IPS-11a (cell line): ENCODE measurements around the gene ELMO1.

Experiments used
- H3K4me3 ChIP-seq: one replicate; pipeline ENCODE4 v1.5.1; 2013; ENCODE audit warnings: low read depth, low read length, control low read depth

The ELMO1 gene

DNA sequence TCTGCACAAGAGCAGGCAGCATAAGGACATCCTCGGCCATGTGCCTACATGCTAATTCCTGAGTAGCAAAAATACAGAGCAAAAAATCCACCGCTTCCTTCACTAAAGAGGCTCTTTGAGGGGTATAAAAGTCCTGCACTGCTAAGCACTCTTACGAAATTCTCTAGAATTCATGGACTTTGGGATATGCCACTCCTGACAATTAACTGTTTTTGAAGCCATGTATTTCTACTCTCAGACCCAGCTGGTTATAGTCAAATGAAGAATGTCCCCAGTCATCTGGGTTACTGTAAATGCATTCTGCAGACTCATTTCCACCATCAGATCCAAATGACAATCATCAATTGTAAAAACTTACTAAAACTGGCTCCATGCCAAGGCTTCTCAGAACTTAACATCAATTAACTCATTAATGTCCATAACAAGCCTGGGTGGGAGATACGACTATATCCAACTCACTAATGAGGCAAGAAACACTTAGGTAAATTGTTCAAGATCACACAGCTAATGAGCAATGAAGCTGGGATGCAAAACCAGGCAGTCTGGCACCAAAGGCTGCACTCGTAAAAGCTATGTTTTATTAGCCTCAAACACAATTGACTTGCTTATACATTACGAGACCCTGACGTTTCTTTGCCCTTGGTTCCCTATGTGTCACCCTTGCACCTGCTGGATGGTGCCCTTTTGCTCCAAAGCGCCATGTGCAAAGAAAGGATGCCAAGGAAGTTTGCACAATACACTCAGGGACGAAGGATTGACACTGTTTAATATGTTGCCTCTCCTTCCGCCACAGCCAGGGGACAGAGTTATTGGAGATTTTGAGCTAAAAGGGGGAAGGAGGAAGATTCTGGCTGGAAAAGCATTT, 250.4 kb downstream of the ELMO1 start:
- no peak overlapping the region for H3K4me3 ChIP-seq

- no peak overlapping the region for H3K4me3 ChIP-seq
Observed at GRCh38 chr7:37197108-37197507, 251.6 kb downstream of the ELMO1 start.

- no peak overlapping the region for H3K4me3 ChIP-seq
Observed at GRCh38 chr7:37196676-37197075, 252.0 kb downstream of the ELMO1 start.

DNA sequence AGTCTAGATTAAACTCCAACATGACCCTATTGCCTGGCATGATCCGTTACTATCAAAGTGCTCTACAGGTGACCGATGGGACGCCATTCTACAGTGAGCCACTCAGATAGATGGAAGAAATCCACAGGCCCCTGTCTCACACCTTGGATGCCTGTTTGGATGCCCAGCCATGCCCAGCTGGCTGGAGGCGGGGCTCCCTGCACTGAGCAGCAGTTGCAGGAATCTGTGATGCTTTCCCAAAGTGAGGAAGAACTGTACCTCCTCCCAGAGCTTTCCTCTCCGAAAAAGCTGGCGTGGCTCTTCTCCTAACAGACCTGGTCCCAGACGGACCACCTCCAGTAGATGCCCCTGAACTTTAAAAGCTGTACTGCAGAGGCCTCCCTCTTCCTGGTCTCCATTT, 253.3 kb downstream of the ELMO1 start:
- no peak overlapping the region for H3K4me3 ChIP-seq

- no peak overlapping the region for H3K4me3 ChIP-seq
Observed at GRCh38 chr7:37194943-37195342, 253.7 kb downstream of the ELMO1 start.

DNA sequence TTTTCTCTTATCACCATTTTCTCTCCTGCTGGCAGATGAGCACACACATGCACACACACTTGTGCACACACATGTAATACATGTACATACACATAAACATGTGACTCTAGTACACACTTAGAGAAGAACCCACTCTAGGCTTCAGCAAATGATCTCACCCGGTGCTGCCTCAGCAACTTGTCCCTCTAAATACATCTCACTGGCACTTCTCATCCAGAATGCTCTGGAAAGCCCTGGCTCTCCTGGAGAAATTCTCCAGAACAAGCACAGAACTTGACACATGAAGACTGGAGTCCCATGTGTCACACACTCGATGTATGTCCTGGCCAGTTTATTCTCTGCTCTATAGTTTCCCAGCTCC, 254.9 kb downstream of the ELMO1 start:
- no peak overlapping the region for H3K4me3 ChIP-seq

- H3K4me3 ChIP-seq = no peak overlapping the region
Observed at GRCh38 chr7:37193087-37193774, 255.4 kb downstream of the ELMO1 start.

GRCh38 chr7:37191797-37192196, 256.9 kb downstream of the ELMO1 start:
- no peak overlapping the region for H3K4me3 ChIP-seq

GRCh38 chr7:37187179-37187578, 261.5 kb downstream of the ELMO1 start:
- no peak overlapping the region for H3K4me3 ChIP-seq

- no peak overlapping the region for H3K4me3 ChIP-seq
Observed at GRCh38 chr7:37186753-37187152, 261.9 kb downstream of the ELMO1 start.

DNA sequence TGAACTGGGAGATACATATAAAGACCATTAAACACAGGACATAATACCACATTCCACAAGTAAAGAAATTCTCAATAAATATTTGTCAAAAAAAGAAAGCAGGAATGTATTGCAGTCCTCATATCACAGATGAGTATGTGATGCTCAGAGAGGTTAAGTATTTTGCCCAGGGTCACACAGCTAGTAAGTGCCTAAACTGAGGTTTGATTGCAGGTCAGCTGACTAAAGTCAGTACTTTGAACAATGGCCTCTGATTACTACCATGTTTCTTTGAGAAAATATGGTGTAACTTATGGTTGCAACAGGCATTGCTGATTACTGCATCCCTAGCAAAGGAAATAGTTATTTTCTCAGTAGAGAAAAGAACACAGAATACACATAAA, 267.1 kb downstream of the ELMO1 start:
- no peak overlapping the region for H3K4me3 ChIP-seq

DNA sequence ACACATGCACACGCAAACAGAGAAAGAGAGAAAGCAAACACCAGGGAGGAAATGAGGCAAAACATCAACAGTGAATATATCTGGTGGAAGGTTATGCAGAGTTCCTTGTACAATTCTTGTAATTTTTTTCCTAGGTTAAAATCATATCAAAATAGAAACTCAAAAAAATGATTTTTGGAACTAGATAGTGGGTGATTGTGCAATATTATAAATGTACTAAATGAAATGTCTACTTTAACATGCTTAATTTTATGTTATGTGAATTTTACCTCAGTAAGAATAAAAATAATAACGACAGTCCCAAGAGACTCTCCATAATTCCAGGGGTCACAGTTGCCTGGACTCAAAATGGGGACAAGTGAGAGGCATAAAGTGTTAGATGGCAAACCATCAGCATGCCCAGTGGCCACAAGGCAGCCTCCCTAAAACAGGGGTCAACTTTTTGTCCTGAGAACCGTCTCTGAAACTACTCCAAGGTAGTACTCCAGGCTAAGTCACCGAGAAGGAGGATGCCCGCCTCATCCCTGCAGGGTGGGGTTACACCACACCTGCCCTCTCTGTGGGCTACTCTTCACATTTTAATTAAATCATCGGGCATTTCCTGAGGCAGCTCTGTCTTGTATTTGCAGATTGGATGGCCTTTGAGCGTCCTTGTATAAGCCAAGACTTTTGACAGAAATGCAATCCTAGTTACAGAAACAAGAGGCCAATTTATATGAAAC, 267.7 kb downstream of the ELMO1 start:
- H3K4me3 ChIP-seq = no peak overlapping the region

GRCh38 chr7:37176079-37176478, 272.6 kb downstream of the ELMO1 start:
- no peak overlapping the region for H3K4me3 ChIP-seq

- no peak overlapping the region for H3K4me3 ChIP-seq
Observed at GRCh38 chr7:37174460-37174859, 274.2 kb downstream of the ELMO1 start.

DNA sequence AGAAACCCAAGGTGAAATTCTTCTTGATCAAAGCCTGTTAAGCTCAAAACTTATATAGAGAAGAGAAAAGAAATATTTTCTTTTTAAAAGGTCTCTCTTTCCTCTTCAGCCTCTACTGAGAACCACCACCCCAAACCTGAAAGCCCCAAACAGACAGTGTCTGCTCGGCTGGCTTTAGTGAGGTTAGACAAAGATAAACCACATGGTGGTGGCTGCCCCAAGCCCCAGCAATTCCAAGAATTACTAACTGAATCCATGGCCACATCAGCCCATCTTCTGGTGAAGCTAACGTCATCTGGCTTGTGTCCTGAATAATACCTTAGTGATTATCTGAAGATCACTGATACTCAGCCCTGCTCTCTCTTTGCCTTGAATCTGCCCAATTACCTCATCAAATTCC, 275.0 kb downstream of the ELMO1 start:
- H3K4me3 ChIP-seq = no peak overlapping the region

- no peak overlapping the region for H3K4me3 ChIP-seq
Observed at GRCh38 chr7:37162106-37162505, 286.6 kb downstream of the ELMO1 start.

DNA sequence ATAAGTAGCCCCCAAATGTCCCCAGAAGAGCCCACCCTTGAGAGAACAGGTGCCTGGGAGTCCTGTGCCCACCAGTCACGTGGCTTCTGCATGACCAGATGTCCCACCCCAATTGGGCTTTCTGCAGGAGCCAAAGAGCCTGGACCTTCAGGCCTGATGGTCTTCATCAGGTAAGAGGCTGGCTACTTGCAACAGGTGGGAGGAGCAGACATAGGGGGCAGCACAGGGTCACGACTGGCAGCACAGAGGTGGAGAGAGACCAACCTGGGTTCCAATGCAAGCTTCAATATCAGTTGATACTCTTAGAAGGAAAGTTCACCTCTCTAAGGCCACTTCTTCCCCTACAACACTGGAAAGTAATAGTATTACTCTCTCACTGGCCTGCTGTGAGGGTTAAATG, 288.0 kb downstream of the ELMO1 start:
- H3K4me3 ChIP-seq = no peak overlapping the region

DNA sequence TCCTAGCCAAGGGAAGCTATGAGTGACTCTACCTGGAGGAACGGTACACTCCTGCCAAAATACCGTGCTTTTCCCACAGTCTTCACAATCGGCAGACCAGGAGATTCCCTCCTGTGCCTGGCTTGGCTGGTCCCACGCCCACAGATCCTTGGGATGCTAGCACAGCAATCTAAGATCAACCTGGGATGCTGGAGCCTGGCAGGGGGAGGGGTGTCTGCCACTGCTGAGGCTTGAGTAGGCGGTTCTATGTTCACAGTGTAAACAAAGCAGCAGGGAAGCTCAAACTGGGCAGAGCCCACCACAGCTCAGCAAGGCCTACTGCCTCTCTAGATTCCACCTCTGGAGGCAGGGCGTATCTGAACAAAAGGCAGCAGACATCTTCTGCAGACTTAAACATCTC, 295.3 kb downstream of the ELMO1 start:
- H3K4me3 ChIP-seq = no peak overlapping the region

DNA sequence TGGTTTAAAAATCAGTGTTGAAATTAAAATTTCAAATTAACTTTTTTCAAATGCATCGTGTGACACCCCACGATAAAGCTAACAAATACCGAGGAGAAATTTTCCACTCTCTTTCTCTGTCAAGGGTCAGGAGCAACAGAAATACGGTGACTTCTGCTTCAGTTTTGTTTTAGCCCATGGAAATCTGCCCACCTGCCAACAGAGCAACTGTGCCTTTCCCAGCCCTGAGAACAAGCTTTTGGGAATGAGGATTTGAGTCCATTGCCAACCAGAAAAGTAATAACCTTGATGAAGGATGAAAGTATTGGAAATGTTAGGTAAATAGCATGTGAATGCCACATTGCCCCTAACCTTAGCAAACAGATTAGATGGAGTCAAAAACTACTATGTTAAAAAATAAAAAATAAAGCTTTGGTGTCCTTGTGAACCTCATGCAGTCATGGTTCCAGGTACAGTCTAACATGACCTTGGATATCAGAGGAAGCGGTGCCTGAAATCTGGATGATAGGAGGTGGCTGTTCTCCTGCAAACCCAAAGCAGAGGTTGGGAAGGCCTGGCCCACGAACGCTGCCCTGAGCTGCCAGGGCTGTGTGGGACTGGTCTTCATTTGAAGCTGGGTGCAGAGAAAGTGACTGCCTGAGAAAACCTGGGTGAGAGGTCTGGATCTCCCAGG, 296.8 kb downstream of the ELMO1 start:
- H3K4me3 ChIP-seq = no peak overlapping the region

GRCh38 chr7:37150856-37151255, 297.8 kb downstream of the ELMO1 start:
- no peak overlapping the region for H3K4me3 ChIP-seq

- no peak overlapping the region for H3K4me3 ChIP-seq
Observed at GRCh38 chr7:37150180-37150579, 298.5 kb downstream of the ELMO1 start.
